Bone marrow (tissue), 2 donors: ENCODE results near the gene KIF5A.
A peak's percentile ranks its signal among the peaks of the same experiment; 100 is the strongest.

Source experiments
- DNase-seq, 2 donors: peaks; one replicate each; lab custom pipeline; 2025; lab: John Stamatoyannopoulos, UW

Gene KIF5A

DNA sequence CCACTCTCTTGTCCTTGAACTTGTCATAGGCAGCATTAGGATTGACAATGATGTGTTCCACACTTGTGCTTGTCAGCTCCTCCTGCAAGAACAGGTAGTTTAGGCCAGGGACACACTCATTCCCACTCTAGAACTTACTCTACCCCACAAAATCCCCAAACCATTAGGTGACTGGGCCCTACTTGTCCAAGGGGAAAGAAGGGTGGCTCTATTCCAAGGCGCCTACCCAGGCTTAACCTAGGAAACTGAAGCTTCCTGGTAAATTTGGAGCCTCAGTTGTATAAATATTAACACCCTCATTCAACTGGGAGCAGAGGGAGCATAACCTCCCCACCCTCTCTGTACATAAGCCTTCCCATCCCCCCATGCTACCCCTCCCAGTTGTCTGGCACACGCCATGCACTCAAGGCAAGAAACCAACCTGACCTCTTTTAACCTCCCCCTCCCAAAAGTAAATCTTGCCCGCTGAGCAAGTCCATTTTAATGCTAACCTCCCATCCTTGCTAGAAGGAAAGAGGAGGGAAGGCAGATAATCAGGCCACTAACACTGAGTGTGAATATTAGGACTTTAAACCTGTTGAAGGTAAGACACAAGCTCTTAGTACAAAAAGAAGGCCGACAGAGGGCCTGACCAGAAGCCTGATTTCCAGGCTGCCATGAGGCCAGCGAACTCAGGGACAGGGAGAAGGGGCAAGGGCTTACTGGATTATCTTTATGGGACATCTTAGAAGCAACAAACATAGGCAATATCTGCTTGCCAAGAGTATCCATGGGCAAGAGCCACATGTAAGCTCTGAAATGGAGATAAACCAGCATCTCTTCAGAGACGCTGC, 13.9 kb upstream of the KIF5A start:
- no peak for DNase-seq

GRCh38 chr12:57536597-57536942, 13.3 kb upstream of the KIF5A start:
- DNase-seq, result no peak

DNA sequence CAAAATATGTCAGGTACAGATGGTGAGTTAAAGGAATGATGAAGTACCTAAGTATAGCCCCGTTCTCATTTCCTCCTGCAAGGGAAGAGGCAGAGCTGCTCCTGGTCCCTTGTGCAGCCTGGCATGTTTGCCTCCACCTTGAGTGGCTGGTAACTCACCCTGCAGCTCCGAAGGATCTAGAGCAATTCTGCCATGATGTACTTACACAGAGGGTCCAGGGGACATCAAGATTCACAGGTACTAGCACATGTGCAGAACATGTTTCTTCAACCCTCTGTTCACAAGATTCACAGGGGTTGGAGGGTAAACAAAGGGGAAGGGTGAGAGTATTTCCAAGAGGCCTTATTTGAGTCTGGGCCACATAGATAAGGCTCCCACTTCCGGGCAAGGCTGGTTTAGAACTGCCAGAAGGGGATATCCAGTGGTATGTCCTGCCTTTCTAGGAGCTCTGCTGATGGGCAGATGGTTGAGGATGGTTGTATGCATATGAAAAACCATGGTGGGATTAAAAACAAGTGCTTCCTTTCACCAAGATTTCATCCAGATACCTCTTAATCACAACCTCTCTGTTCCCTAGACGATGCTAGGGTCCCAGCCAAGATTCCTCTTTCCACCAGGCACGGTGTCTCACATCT, 10.6 kb upstream of the KIF5A start:
- no peak for DNase-seq

GRCh38 chr12:57541001-57541400, 8.8 kb upstream of the KIF5A start:
- no peak for DNase-seq

DNA sequence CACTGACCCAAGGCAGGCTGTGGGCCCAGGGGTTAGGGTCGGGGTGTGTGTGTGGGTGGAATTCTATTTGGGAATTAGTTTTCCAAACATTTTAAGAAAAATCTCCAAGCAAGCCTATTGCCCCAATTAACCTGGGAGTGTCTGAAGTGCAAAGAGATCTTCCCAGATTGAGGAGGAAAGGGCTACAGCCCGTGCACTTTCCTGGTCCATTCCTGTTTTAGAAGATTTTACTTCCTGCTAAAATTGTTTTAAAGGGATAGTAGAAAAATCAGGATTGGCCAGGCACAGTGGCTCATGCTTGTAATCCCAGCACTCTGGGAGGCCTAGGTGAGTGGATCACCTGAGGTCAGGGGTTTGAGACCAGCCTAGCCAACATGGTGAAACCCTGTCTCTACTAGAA, 8.1 kb upstream of the KIF5A start:
- no peak for DNase-seq

- peak in 1 of 2 donors; percentile 66 for DNase-seq
Observed at GRCh38 chr12:57543581-57543980, 6.3 kb upstream of the KIF5A start.

GRCh38 chr12:57545809-57546437, 3.9 kb upstream of the KIF5A start:
- DNase-seq, result no peak

- peak; percentile 77 to 99 for DNase-seq
Observed at GRCh38 chr12:57546438-57547287, 3.2 kb upstream of the KIF5A start, which contains the start of gene DCTN2. DCTN2 (minus strand) TSS chr12:57547192; CDS start chr12:57547063, 129 bp downstream.

DNA sequence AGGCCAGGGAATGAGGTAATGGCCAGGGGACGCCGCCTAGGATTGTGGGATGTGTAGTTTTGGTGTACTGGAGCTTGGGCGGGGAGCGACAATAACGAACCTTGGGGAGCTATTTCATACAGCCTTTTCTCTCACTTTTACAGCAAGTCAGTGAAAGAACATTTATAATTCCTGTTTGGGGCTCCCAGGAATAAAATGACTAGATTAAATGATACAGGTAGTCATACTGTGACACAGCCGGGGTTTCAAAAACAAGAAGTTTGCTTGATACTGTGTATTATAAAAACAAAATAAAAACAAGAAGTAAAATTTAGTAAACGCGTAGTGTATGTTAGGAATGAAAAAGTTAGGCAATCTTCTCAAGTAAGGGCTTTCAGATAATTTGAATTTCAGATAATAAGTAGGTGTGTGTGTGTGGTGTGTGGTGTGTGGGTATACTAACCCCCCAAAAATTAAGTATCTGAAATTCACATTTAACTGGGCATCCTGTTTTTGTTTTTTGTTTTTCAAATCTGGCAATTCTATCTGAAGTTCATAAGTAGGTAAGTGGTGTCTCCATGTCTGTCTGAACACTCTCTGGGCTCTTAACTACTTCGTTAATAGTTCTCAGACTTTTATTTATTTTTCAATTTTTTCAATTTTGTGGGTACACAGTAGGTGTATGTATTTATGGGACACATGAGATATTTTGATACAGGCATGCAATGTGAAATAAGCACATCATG, 2.4 kb upstream of the KIF5A start:
- DNase-seq, result no peak

- DNase-seq, result no peak
Observed at GRCh38 chr12:57548013-57548315, 1.9 kb upstream of the KIF5A start.

DNA sequence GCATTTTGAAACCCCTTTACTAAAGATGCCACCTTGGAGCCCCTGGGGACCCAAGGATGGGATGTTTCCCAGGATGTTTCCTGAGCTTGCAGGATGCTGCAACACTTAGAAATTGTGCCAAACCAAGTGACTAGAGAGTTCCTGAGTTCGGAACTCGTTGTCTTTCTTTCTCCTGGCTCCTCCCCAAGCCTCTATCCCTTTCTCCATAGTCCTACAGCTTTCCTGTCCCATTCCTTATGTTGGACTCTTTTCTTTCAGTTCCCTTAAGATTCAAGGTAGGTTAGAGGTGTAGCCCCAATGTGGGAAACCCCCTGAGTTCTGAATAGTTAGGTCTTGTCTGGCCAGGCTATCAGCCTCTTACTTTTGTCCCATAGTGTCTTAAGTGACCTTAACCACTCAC, 1.4 kb upstream of the KIF5A start:
- DNase-seq, result no peak

GRCh38 chr12:57549203-57549908, 488 bp upstream of the KIF5A start:
- no peak for DNase-seq

- DNase-seq, result no peak
Observed at GRCh38 chr12:57550641-57551549, 1.1 kb downstream of the KIF5A start.

DNA sequence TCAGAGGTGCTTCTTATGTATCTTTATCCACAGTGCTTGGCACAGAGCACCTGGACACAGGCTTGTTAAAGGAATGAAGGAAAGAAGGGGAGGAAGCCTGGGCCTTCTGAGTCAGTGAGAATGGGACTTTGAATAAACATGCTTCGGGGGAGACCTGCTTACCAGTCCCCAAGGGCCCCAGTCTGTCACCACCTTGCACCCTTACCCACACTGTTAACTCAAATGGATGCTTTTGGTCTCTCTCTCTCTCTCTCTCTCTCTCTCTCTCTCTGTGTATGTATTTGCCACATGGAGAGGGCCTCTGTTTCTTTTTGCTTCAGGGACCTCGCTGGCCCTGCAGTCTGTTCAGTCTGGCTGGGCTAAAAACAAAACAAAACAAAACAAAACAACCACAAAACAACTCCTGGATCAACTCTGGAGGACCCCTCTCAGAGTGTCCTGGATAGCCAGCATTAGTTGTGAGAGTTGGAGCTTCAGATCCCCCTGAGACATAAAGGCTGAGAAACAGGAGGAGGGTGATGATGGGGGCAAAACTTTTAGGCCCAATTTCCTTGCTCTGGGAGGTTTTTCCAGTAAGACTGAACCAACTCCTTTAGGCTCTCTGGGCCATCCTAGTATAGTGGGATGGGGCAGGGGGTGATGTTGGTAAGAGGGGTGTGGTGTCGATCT, 1.9 kb downstream of the KIF5A start:
- no peak for DNase-seq

- DNase-seq, result no peak
Observed at GRCh38 chr12:57552306-57552651, 2.4 kb downstream of the KIF5A start.

- DNase-seq, result no peak
Observed at GRCh38 chr12:57552835-57553313, 3.0 kb downstream of the KIF5A start.

DNA sequence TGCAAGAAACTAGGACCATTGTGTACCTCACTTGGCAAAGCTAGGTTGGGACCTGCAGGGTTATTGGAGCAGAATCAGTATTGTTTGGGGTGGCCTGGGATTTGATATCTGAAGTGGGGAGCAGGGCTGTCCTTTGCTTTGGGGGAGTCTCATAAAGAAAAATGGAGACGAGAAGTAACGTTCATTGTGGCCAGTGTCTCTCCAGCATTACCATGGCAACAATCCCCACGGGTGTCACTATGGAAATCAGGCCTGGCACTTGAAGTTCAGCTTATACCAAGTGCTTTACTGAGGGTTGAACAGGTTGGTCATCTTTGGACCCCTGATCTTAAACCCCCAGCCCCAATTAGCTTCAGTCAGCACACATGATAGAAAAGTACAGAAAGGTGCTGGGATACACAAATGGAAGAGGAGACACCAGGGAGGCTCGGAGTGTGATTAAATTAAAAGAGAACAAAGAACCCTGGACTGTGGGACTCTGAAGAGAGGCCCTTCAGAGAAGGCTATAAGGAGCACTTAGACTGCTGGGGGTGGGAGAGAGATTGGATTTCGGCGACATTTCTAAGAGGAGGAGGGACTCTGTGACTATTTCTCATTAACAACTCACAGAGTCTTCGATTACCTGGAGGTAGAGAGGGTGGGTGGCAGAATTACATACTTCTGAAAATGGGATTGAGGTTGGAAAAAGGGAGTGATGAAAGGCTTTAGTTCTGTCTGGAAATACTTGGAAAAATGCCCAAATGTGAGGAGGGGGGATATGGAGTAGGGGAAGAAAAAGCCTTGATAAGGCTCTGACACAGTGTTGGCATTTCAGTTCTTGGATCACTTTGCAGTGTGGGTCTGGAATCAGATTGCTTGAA, 3.7 kb downstream of the KIF5A start:
- no peak for DNase-seq

GRCh38 chr12:57554453-57554852, 4.6 kb downstream of the KIF5A start:
- DNase-seq, result no peak
